CD4-positive, alpha-beta T cell (primary cell): ENCODE results near the gene ZNF101. TPM values are rescaled to one million over a fixed set of nuclear protein-coding genes. Genes with fewer than 3 reads are reported as not detected.
A peak's percentile ranks its signal among the peaks of the same experiment; 100 is the strongest.
"Not testable (repeated sequence)": the region's sequence is repeated elsewhere in the genome, so short reads cannot be mapped to it uniquely, and the experiment has no call there.

Experiments
- ATAC-seq: fragments of 200-7000 bp; cut with Tn5 transposase; one replicate; pipeline ENCODE4 v1.10.0; 2022; ENCODE audit warnings: mild to moderate bottlenecking; ENCODE audit not compliant: poor library complexity
- CTCF ChIA-PET: fragments of 350-600 bp; sonication (Branson Sonifier 250); formaldehyde crosslinking; loops from one replicate; lab custom pipeline; 2021; ENCODE audit warnings: antibody characterized with exemption, inconsistent platforms; lab: Charles Lee
- POLR2A ChIA-PET: fragments of 350-600 bp; sonication (Branson Sonifier 250); formaldehyde crosslinking; loops from one replicate; lab custom pipeline; 2021; ENCODE audit warnings: antibody characterized with exemption, inconsistent platforms; lab: Charles Lee
- DNase-seq, 14 experiments: peaks; one replicate each; pipeline ENCODE4 v3.0.0-alpha.2; 2013 to 2020; ENCODE audit warnings: mixed read lengths in 2 of 14
- H3K27ac ChIP-seq, 2 donors: one replicate each; pipeline versions ENCODE4 v1.5.1 to v1.7.0; 2013; ENCODE audit warnings: low read length in 2 of 2, low read depth in 1 of 2, mild to moderate bottlenecking in 1 of 2
- H3K27me3 ChIP-seq, 2 experiments: 1 replicate in 1 of 2; 2 replicates in 1 of 2; pipeline versions ENCODE4 v1.6.1 to v1.7.0; 2013; ENCODE audit warnings: low read length in 2 of 2, control low read depth in 1 of 2, mild to moderate bottlenecking in 1 of 2, moderate library complexity in 1 of 2; ENCODE audit not compliant: insufficient read depth in 2 of 2, control insufficient read depth in 1 of 2
- H3K36me3 ChIP-seq: one replicate; pipeline ENCODE4 v1.6.1; 2013; ENCODE audit warnings: low read length, control low read depth; ENCODE audit not compliant: insufficient read depth
- H3K4me1 ChIP-seq: one replicate; pipeline ENCODE4 v1.6.1; 2013; ENCODE audit warnings: low read length, control low read depth; ENCODE audit not compliant: insufficient read depth
- H3K4me3 ChIP-seq: one replicate; pipeline ENCODE4 v1.5.1; 2013; ENCODE audit warnings: mild to moderate bottlenecking, low read length, moderate library complexity
- H3K9me3 ChIP-seq, 2 experiments: 1 replicate in 1 of 2; 2 replicates in 1 of 2; pipeline versions ENCODE4 v1.6.1 to v1.7.0; 2013; ENCODE audit warnings: low read length in 2 of 2, mild to moderate bottlenecking in 2 of 2, control low read depth in 1 of 2, moderate library complexity in 1 of 2; ENCODE audit not compliant: control insufficient read depth in 1 of 2, insufficient read depth in 1 of 2
- H3K27ac Mint-ChIP-seq: one replicate; pipeline ENCODE4 v1.8.0; 2020; ENCODE audit warnings: mixed read lengths
- H3K27me3 Mint-ChIP-seq: one replicate; pipeline ENCODE4 v1.8.0; 2021; ENCODE audit warnings: mixed read lengths
- H3K36me3 Mint-ChIP-seq: one replicate; pipeline ENCODE4 v1.8.0; 2021; ENCODE audit warnings: low read depth, mixed read lengths
- H3K4me1 Mint-ChIP-seq: one replicate; pipeline ENCODE4 v1.8.0; 2021; ENCODE audit warnings: low read depth, mixed read lengths
- H3K4me3 Mint-ChIP-seq: one replicate; pipeline ENCODE4 v1.8.0; 2020; ENCODE audit warnings: mild to moderate bottlenecking, mixed read lengths
- H3K9me3 Mint-ChIP-seq: one replicate; pipeline ENCODE4 v1.8.0; 2020; ENCODE audit warnings: mixed read lengths
- intact Hi-C, 2 experiments: fragments of 100-400 bp; cut with DNase I in 1 of 2; cut with micrococcal nuclease in 1 of 2; formaldehyde crosslinking; loops; one replicate each; pipeline versions ENCODE4 v1.15.1 to v1.9.0; 2023 to 2025; cut with DNase I, micrococcal nuclease
- total RNA-seq, 174 experiments: library from RNA in 2 of 174; stranded (reverse) in 2 of 174; gene quantifications; one replicate each; pipeline ENCODE4 v1.2.3 and lab custom pipeline; 2021 to 2026
- TF ChIP-seq, protein P1 (sequence below): fragments of 200-600 bp; IDR thresholded peaks from one replicate; pipeline ENCODE4 v1.8.0; 2022; ENCODE audit warnings: antibody characterized with exemption, mild to moderate bottlenecking

ZNF101 gene
- total RNA-seq, 2 experiments from 2014 or later: 58.8 to 60.6 TPM

DNA sequence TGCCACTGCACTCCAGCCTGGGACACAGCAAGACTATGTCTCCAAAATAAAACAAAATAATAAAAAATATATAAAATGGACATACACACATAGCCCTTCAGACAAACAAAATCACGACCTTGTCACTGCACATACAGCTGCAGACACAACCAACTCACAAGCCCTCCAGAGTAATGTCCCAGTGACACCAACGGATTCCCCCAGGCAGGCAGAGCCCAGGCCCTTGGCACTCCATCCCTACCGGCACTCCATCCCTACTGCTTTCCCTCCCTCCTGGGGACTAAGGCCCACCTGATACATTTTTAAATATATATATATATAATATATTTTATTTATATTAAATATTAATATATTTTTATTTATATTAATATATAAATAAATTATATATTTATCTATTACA lies 18.5 kb downstream of the ZNF101 start:
- Mint-ChIP-seq H3K27ac (no peak overlapping the region), H3K9me3 (peaks cover 14% of the 10 kb centered on the region), H3K36me3 (peaks cover 61% of the 10 kb centered on the region), H3K4me1 (no peaks in the 10 kb centered on the region), H3K27me3 (no peaks in the 10 kb centered on the region), H3K4me3 (no peak overlapping the region)
- DNase-seq (peak in 2 of 14 experiments; percentile 15 to 25), ATAC-seq (peak; percentile 30)
- ChIA-PET CTCF (no interaction called here), POLR2A (interaction anchor here (0.7 to 4.8 kb wide), 7 partner anchors 11 to 134 kb away, joined by 3 to 63 read pairs (median 7); partner anchors contain the start of genes ATP13A1, ZNF101, ZNF14 and ZNF506)
- TF ChIP-seq, protein P1, sequence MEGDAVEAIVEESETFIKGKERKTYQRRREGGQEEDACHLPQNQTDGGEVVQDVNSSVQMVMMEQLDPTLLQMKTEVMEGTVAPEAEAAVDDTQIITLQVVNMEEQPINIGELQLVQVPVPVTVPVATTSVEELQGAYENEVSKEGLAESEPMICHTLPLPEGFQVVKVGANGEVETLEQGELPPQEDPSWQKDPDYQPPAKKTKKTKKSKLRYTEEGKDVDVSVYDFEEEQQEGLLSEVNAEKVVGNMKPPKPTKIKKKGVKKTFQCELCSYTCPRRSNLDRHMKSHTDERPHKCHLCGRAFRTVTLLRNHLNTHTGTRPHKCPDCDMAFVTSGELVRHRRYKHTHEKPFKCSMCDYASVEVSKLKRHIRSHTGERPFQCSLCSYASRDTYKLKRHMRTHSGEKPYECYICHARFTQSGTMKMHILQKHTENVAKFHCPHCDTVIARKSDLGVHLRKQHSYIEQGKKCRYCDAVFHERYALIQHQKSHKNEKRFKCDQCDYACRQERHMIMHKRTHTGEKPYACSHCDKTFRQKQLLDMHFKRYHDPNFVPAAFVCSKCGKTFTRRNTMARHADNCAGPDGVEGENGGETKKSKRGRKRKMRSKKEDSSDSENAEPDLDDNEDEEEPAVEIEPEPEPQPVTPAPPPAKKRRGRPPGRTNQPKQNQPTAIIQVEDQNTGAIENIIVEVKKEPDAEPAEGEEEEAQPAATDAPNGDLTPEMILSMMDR: no peak
- intact Hi-C loops: no loop called here
- no peaks in the 10 kb centered on the region for H3K4me1 ChIP-seq
- H3K27ac ChIP-seq: no peak overlapping the region
- H3K36me3 ChIP-seq: no peaks in the 10 kb centered on the region
- H3K27me3 ChIP-seq: no peaks in the 10 kb centered on the region
- peaks cover 33 to 63% of the 10 kb centered on the region in 2 experiments for H3K9me3 ChIP-seq
- no peak overlapping the region for H3K4me3 ChIP-seq

DNA sequence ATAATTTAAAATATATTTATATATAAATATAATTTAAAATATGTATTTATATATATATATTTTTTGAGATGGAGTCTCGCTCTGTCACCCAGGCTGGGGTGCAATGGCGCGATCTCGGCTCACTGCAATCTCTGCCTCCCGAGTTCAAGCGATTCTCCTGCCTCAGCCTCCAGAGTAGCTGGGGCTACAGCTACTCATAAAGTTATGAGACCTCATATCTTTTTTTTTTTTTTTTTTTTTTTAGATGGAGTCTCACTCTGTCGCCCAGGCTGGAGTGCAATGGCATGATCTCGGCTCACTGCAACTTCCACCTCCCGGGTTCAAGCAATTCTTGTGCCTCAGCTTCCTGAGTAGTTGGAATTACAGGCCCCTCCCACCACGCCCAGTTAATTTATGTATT lies 20.4 kb downstream of the ZNF101 start:
- H3K27ac Mint-ChIP-seq, H3K9me3 Mint-ChIP-seq, H3K27ac ChIP-seq, ATAC-seq, H3K4me1 ChIP-seq, DNase-seq, H3K27me3 Mint-ChIP-seq, H3K4me1 Mint-ChIP-seq, H3K4me3 ChIP-seq, intact Hi-C loops, H3K4me3 Mint-ChIP-seq, H3K36me3 ChIP-seq, H3K27me3 ChIP-seq: not testable (repeated sequence)
- CTCF ChIA-PET: interaction anchor here (0.6 kb wide), 1 partner anchor 14 kb away, joined by 3 read pairs; no protein-coding TSS in a partner anchor
- POLR2A ChIA-PET: interaction anchor here (0.7 to 1.4 kb wide), 4 partner anchors 10 to 44 kb away, joined by 3 to 12 read pairs (median 4); partner anchors contain the start of genes ZNF101 and ZNF14
- peaks cover 46% of the 10 kb centered on the region for H3K36me3 Mint-ChIP-seq
- peaks cover 14 to 51% of the 10 kb centered on the region in 2 experiments for H3K9me3 ChIP-seq

DNA sequence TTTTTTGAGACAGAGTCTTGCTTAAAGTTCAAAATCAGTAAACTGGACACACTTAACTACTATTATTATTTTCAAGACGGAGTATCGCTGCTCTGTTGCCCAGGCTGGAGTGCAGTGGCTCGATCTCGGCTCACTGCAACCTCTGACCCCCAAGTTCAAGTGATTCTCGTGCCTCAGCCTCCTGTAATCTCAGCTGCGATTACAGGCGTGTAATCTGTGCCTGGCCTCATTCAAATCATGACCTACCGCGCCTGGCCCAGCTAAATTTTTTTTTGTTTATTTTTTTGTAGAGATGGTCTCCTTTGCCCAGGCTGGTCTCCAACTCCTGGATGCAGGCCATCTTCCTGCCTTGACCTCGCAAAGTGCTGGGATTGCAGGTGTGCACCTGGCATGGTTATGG lies 23.0 kb downstream of the ZNF101 start:
- intact Hi-C loops: no loop called here
- CTCF ChIA-PET: no interaction called here
- H3K36me3 ChIP-seq: no peaks in the 10 kb centered on the region
- H3K36me3 Mint-ChIP-seq: peaks cover 28% of the 10 kb centered on the region
- peaks cover 0 to 39% of the 10 kb centered on the region in 2 experiments for H3K9me3 ChIP-seq
- H3K27me3 Mint-ChIP-seq: no peaks in the 10 kb centered on the region
- no peaks in the 10 kb centered on the region for H3K27me3 ChIP-seq
- DNase-seq (no peak), ATAC-seq (no peak)
- no peak overlapping the region for H3K4me3 ChIP-seq
- no peak overlapping the region for H3K27ac Mint-ChIP-seq
- H3K4me3 Mint-ChIP-seq: no peak overlapping the region
- POLR2A ChIA-PET: interaction anchor here (2.1 kb wide), 1 partner anchor 23 kb away, joined by 10 read pairs; the partner anchor contains the start of gene ZNF101
- TF ChIP-seq, protein P1: no peak
- no peaks in the 10 kb centered on the region for H3K4me1 Mint-ChIP-seq
- H3K4me1 ChIP-seq: no peaks in the 10 kb centered on the region
- peaks cover 2% of the 10 kb centered on the region for H3K9me3 Mint-ChIP-seq
- no peak overlapping the region for H3K27ac ChIP-seq

DNA sequence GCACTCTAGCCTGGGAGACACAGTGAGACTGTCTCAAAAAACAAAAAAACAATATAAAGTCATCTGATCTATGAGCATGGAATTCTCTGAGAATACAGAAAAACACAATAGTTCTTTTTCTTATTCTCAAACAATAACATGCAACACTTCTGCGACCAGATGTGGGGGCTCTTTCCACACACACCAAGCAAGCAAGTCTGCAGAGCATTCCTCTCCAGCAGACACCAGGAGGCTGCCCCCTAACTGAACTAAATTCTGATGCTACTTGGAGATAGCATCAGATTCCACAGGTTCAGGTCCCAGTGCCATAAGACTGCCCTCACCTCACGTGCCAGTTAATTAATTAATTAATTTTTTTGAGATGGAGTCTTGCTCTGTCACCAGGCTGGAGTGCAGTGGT lies 27.7 kb downstream of the ZNF101 start:
- H3K27ac ChIP-seq: no peak overlapping the region
- no peak overlapping the region for H3K4me3 Mint-ChIP-seq
- no peaks in the 10 kb centered on the region for H3K4me1 Mint-ChIP-seq

More for the DNA sequence above, 27.7 kb downstream of the ZNF101 start:
- Histone ChIP-seq H3K36me3 (no peaks in the 10 kb centered on the region), H3K9me3 (peaks cover 19 to 44% of the 10 kb centered on the region in 2 experiments), H3K4me1 (no peaks in the 10 kb centered on the region), H3K27me3 (no peaks in the 10 kb centered on the region), H3K4me3 (no peak overlapping the region)
- no peak overlapping the region for H3K27ac Mint-ChIP-seq
- intact Hi-C loops: no loop called here
- CTCF ChIA-PET: no interaction called here
- ATAC-seq (no peak), DNase-seq (no peak)
- TF ChIP-seq, protein P1: no peak
- no peaks in the 10 kb centered on the region for H3K27me3 Mint-ChIP-seq
- POLR2A ChIA-PET: no interaction called here
- H3K9me3 Mint-ChIP-seq: peaks cover 6% of the 10 kb centered on the region
- H3K36me3 Mint-ChIP-seq: peaks cover 22% of the 10 kb centered on the region
